Astrocyte of the cerebellum (primary cell): ENCODE measurements around the gene UNC13C.

Experiments used
- DNase-seq: peaks from one replicate; pipeline ENCODE4 v3.0.0-alpha.2; 2011; ENCODE audit warnings: low read depth
- H3K4me3 ChIP-seq: 2 replicates; pipeline ENCODE4 v1.5.1; 2011; ENCODE audit warnings: mild to moderate bottlenecking, low read depth, low read length, moderate library complexity
- in situ Hi-C: cut with HindIII; loops from 2 replicates; pipeline ENCODE4 v1.10.0; 2017; ENCODE audit warnings: low sequenced_read_pairs
- TF ChIP-seq, protein P1 (sequence below): IDR thresholded peaks from 2 replicates; pipeline ENCODE4 v1.5.1; 2012; ENCODE audit warnings: low read length, low read depth, moderate library complexity, mild to moderate bottlenecking; ENCODE audit errors: missing control alignments

The UNC13C gene

DNA sequence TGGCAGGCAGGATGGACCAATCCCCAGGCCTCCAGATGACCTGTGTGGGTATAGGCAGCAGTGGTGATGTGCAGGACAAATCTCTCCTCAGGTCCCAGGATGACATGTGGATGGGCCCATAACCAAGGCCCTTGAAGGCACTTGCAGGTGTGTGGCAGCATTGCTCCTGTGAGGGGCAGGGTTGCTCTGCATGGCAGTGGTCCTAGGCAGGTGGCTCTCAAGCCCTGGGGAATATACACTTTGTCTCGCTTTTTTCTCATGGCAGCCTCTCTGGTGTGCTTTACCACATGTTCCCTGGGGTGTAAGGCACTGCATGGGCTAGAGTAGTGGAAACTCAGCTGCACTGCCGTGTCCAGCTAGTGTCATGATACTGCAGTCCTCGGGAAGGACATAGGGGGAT is 503.6 kb downstream of the UNC13C start:
- in situ Hi-C loops, result no loop called here
- no peak for DNase-seq
- TF ChIP-seq, protein P1, sequence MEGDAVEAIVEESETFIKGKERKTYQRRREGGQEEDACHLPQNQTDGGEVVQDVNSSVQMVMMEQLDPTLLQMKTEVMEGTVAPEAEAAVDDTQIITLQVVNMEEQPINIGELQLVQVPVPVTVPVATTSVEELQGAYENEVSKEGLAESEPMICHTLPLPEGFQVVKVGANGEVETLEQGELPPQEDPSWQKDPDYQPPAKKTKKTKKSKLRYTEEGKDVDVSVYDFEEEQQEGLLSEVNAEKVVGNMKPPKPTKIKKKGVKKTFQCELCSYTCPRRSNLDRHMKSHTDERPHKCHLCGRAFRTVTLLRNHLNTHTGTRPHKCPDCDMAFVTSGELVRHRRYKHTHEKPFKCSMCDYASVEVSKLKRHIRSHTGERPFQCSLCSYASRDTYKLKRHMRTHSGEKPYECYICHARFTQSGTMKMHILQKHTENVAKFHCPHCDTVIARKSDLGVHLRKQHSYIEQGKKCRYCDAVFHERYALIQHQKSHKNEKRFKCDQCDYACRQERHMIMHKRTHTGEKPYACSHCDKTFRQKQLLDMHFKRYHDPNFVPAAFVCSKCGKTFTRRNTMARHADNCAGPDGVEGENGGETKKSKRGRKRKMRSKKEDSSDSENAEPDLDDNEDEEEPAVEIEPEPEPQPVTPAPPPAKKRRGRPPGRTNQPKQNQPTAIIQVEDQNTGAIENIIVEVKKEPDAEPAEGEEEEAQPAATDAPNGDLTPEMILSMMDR, result no peak
- H3K4me3 ChIP-seq, result no peak overlapping the region

DNA sequence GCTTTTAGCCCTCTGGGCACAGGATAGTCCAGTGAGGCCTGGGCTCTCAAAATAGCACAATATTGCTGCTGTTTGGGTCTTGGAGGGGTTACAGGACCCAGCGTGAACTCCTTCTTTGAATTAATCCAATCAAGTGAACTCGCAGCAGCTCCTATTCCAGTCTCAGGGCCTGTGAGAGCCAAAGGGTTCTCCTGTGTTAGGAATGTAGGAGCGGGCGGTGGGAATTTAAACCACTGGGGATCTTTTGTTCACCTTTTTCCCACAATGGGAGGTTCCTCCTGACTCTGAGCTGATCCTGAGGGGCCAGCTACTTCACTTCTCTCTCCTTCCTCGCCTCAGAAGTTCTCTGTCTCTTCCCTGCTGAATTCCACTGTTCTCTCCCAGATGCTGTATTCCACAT is 504.0 kb downstream of the UNC13C start:
- TF ChIP-seq, protein P1, result no peak
- in situ Hi-C loops, result no loop called here
- no peak for DNase-seq
- H3K4me3 ChIP-seq, result no peak overlapping the region

DNA sequence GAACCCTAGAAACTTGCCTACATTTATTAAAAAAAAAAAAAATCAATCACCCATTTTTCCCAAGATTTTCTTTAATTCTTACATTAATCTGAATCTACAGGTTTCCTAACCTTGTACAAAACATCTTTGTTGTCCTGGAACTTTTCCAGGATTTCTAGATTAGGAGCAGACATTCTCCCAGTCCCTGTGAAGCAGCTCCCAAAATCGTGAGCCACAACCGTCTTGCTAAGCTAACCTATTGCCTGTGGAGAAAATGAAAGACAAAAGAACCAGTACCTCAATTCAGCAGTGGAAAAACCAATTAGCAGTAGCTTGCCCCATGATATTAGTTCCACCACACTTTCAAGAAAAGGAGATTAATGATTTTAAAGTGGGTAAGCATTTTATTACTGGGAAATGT is 522.1 kb downstream of the UNC13C start:
- TF ChIP-seq, protein P1, result no peak
- in situ Hi-C loops, result no loop called here
- no peak overlapping the region for H3K4me3 ChIP-seq
- no peak for DNase-seq

DNA sequence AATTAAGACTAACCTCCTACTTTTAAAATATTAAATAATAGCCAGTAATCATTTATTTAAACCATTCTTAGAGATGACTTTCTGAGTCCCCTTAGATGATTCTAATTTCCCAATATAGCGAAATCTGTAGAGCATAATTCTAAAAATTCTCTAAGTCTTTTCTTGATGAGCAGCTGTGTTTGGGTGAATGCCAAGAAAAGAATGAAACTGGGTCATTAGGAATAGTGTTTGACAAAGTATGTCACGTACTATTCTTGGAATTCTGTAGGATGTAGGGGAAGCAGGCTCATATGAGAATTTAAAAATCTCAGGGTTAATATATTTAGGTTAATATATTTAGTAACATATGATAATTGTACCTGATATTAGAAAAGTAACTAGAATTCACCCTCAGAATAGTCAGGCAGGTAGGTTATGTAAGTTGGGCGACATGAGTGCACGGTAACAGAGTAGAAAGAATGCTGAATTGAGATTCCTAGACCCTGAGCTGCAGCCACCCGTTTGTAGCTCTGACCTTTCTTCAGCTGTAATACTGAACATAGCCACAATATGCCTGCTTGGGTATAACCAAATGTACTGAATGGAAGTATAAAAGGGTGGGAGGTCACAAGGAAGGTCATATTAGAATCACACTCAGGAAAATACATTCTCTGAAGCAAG is 524.3 kb downstream of the UNC13C start:
- DNase-seq, result no peak
- H3K4me3 ChIP-seq, result no peak overlapping the region

DNA sequence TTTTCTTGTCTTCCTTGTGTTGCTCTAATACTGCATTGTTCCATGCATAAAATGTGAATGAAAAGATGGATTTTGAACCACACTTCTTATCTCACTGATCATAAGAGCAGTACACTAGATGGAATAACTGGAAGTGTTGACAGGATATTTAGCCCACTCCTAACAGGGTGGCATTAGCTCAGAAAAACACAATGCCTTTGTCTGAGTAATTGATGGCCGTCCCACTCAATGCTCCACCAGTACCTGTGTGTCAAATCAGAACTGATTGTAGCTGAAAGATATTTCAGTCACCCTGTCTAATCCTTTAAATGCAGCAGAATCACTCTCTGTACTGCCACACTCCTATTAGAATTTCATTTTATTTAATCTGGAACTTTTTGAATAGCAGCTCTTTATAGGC is 526.5 kb downstream of the UNC13C start:
- in situ Hi-C loops, result no loop called here
- no peak for DNase-seq
- no peak overlapping the region for H3K4me3 ChIP-seq
- TF ChIP-seq, protein P1, result no peak

More for the DNA sequence above, 524.3 kb downstream of the UNC13C start:
- TF ChIP-seq, protein P1, result no peak
- in situ Hi-C loops, result no loop called here

DNA sequence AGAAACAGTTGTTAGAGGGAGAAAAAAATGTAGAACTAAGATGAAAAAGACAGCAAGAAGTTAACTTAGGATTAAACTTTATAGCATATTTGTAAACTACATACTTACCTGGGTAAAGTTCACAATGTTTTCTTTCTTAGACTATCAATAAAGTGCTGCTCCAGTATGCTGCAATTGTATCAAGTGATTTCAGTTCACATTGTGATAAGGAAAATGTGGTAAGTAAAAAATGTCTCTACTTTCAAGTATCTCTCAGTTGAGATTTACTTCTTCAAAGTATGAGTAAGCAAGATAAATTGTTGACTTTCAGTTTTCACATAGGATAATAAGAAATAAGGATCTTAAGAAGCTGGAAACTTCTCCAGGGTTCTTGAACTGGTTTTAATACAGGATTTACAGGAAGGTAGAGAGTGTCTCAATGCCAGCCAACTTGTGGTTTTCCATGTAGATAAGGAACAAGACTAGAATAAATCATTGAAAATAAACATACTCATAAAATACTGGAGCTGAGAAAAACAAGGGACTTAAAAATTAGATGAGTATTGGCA is 528.8 kb downstream of the UNC13C start:
- in situ Hi-C loops, result no loop called here
- TF ChIP-seq, protein P1, result no peak
- DNase-seq, result no peak
- no peak overlapping the region for H3K4me3 ChIP-seq

DNA sequence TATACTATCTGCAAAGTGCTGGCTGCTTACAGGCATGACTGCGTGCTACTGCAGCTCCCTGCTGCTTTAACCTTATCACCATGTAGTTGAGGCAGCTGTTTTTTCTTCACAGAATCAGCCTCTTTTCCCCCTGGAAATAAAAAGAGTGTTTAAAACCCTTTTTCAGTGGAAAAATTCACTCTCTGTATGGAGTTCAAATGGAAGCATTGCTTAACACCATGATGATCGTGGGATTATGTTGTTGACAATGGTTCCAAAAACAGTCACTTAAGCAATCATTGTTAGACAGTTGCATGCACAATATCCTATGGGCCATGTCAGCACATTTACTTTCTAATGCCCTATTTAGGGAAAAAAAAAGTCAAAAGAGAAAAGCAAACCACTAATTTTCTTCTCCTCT is 536.4 kb downstream of the UNC13C start:
- in situ Hi-C loops, result no loop called here
- DNase-seq, result no peak
- H3K4me3 ChIP-seq, result no peak overlapping the region
- TF ChIP-seq, protein P1, result no peak
